Subcutaneous adipose tissue (tissue), 4 donors: ENCODE measurements around the gene KCNB1. TPM values are rescaled to one million over a fixed set of nuclear protein-coding genes. Genes with fewer than 3 reads are reported as not detected.

Experiments used
- CTCF ChIP-seq: fragments of 450-650 bp; IDR thresholded peaks from one replicate; pipeline ENCODE4 v1.5.1; 2016; ENCODE audit warnings: low read depth, mild to moderate bottlenecking, control low read depth, antibody characterized with exemption, moderate library complexity
- total RNA-seq, 4 donors: library from RNA; depleted of rRNA; stranded (reverse); fragments of >200 nt; gene quantifications; one replicate each; pipeline ENCODE4 v1.1.0, GENCODE V29; 2016

Gene KCNB1
- total RNA-seq, 4 donors from 2014 or later, result 8.7 to 24.5 (median 17.7) TPM

GRCh38 chr20:49437057-49437456, 45.4 kb downstream of the KCNB1 start:
- TF ChIP-seq CTCF, result no peak

- no peak for TF ChIP-seq CTCF
These were observed 46.8 kb downstream of the KCNB1 start for GRCh38 chr20:49435639-49436038.

GRCh38 chr20:49433333-49433732, 49.1 kb downstream of the KCNB1 start:
- TF ChIP-seq CTCF, result no peak

- no peak for TF ChIP-seq CTCF
These were observed 49.9 kb downstream of the KCNB1 start for GRCh38 chr20:49432550-49432949.

GRCh38 chr20:49431329-49431728, 51.1 kb downstream of the KCNB1 start:
- TF ChIP-seq CTCF, result no peak

DNA sequence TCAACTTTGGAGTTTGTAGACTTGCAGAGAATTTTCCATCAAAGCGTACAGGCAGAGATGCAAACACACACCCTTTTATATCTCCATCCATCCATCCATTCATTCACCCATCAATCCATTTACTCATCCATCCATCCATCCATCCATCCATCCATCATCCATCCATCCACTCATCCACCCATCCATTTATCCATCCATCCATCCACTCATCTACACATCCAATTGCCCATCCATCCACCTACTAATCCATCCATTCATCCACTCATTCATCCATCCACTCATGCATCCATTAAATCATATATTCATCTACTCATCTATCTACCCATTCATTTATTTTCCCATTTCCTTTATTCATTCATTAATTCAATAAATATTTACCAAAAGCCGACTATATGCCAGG, 52.1 kb downstream of the KCNB1 start:
- no peak for TF ChIP-seq CTCF

DNA sequence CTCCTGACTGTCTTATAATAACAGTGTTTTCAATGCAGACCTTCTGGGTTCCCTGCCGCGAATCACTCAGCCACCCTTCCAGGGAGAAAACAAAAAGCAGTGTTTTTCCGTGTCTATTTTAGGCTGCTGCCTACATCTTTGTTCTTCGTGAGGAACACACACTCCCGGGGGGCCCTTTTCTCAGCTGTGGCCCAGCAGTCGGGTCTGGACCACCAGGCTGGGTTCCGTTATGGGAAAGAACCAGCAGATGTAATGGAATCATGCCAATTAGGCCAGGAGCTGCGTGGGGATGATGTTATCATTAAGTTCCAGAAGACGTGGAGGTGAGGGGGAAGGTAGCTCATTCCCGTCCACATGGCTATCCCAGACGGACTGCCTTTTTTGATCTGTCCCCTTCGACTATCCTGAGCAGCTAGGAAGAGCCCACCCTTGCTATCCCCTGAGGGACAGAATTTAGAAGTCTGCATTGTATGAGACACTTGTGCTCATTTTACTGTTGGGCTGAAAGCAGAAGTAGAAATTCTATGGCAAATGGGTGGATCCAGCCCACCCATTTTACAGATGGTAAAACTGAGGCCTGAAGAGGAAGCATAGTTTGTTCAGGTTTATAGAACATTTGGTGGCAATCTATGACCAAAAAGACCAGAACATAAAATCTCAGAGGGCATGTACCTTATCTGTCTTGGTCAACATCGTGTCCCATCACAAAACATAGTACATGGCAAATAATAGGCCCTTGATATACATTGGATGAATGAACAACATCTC, 54.5 kb downstream of the KCNB1 start:
- TF ChIP-seq CTCF, result no peak
